K562 (cell line): ENCODE data around the gene SDHAF4. TPM values are rescaled to one million over a fixed set of nuclear protein-coding genes. Genes with fewer than 3 reads are reported as not detected.

Experiments used
- BRD4 ChIP-seq: fragments of 200-600 bp; sonication (generic); IDR thresholded peaks from 2 replicates; pipeline ENCODE4 v1.6.1; 2017; ENCODE audit warnings: inconsistent platforms
- FOXJ3 ChIP-seq: sonication (generic); formaldehyde crosslinking; IDR thresholded peaks from 2 replicates; pipeline ENCODE4 v1.4.0; 2020; ENCODE audit warnings: mild to moderate bottlenecking, missing genetic modification reagents
- HDAC6 ChIP-seq: IDR thresholded peaks from 2 replicates; pipeline ENCODE4 v1.6.1; 2012; ENCODE audit warnings: low read depth, mild to moderate bottlenecking, control low read depth, inconsistent platforms, low read length, moderate library complexity
- IRF2 ChIP-seq: sonication (generic); formaldehyde crosslinking; IDR thresholded peaks from 2 replicates; pipeline ENCODE4 v1.8.1; 2022; ENCODE audit warnings: mild to moderate bottlenecking, missing genetic modification reagents
- JUNB ChIP-seq: fragments of 450-650 bp; formaldehyde crosslinking; conservative IDR thresholded peaks from 2 replicates; pipeline ENCODE4 v1.4.0; 2020; ENCODE audit warnings: mild to moderate bottlenecking
- KDM1A ChIP-seq, 2 experiments: fragments of 450-650 bp; IDR thresholded peaks; 2 replicates each; pipeline ENCODE4 v1.6.1; 2016; ENCODE audit warnings: mild to moderate bottlenecking in 2 of 2
- MBD2 ChIP-seq: sonication (generic); IDR thresholded peaks from 2 replicates; pipeline ENCODE4 v1.6.1; 2016; ENCODE audit warnings: low read depth, borderline replicate concordance
- NFIX ChIP-seq: fragments of 250-450 bp; sonication (Bioruptor Pico); IDR thresholded peaks from 2 replicates; pipeline ENCODE4 v1.4.0; 2020; ENCODE audit warnings: low read depth, mild to moderate bottlenecking, moderate library complexity
- NFXL1 ChIP-seq: fragments of 450-650 bp; formaldehyde crosslinking; IDR thresholded peaks from 2 replicates; pipeline ENCODE4 v1.4.0; 2021; ENCODE audit warnings: mild to moderate bottlenecking
- OTX1 ChIP-seq: fragments of 450-650 bp; formaldehyde crosslinking; IDR thresholded peaks from 2 replicates; pipeline ENCODE4 v1.4.0; 2022; ENCODE audit warnings: mild to moderate bottlenecking
- POLR3G ChIP-seq: IDR thresholded peaks from 2 replicates; pipeline ENCODE4 v1.6.1; 2011; ENCODE audit not compliant: insufficient read length, insufficient replicate concordance; ENCODE audit errors: extremely low read depth
- RAD21 ChIP-seq, 2 experiments: fragments of 250-450 bp in 1 of 2; fragments of 450-650 bp in 1 of 2; sonication (Bioruptor Pico) in 1 of 2; formaldehyde crosslinking in 1 of 2; IDR thresholded peaks in 1 of 2; conservative IDR thresholded peaks in 1 of 2; 2 replicates each; pipeline versions ENCODE4 v1.4.0 to v1.8.0; 2020 to 2022; ENCODE audit warnings: mild to moderate bottlenecking in 2 of 2, moderate library complexity in 1 of 2
- SMARCC2 ChIP-seq: fragments of 450-650 bp; IDR thresholded peaks from 2 replicates; pipeline ENCODE4 v1.6.1; 2017; ENCODE audit warnings: antibody characterized with exemption, moderate library complexity, mild to moderate bottlenecking, low read depth
- TEAD2 ChIP-seq: fragments of 450-650 bp; IDR thresholded peaks from 2 replicates; pipeline ENCODE4 v1.6.1; 2016; ENCODE audit warnings: missing genetic modification characterization, control low read depth, missing compliant biosample characterization
- XRCC3 ChIP-seq: fragments of 450-650 bp; IDR thresholded peaks from 2 replicates; pipeline ENCODE4 v1.6.1; 2017; ENCODE audit warnings: mild to moderate bottlenecking, moderate library complexity
- ZFP36 ChIP-seq: fragments of 150-350 bp; IDR thresholded peaks from 2 replicates; pipeline ENCODE4 v1.6.1; 2018; ENCODE audit warnings: low read length, low read depth; ENCODE audit not compliant: partially characterized antibody
- polyA plus RNA-seq, 8 experiments: library from polyadenylated mRNA; depleted of rRNA in 4 of 8; stranded (reverse) in 5 of 8; unstranded in 3 of 8; fragments of >200 nt; fragmentation: Nextera tagmentation in 2 of 8; fragmentation: Illumina TruSeq in 1 of 8; extraction: Ambion mirVana in 2 of 8; extraction: Trizol in 1 of 8; gene quantifications; 2 replicates each; pipeline versions ENCODE4 v1.2.1 to v1.2.3, GENCODE V29; 2011 to 2014; ENCODE audit warnings: inconsistent platforms in 1 of 8, missing spikeins in 1 of 8
- total RNA-seq, 7 experiments: library from RNA; depleted of rRNA in 6 of 7; stranded (reverse); fragments of >200 nt in 6 of 7; fragmentation: Illumina TruSeq in 2 of 7; extraction: Trizol in 2 of 7; gene quantifications; 2 replicates each; pipeline versions ENCODE4 v1.2.1 to v1.2.3, GENCODE V29; 2011 to 2021; ENCODE audit warnings: low replicate concordance in 1 of 7
- TF ChIP-seq, protein P1 (sequence below): sonication (generic); formaldehyde crosslinking; IDR thresholded peaks from 2 replicates; pipeline ENCODE4 v1.8.1; 2022; ENCODE audit warnings: missing genetic modification reagents
- TF ChIP-seq, protein P2 (sequence below): fragments of 250-450 bp; sonication (Bioruptor Pico); IDR thresholded peaks from 2 replicates; pipeline ENCODE4 v1.5.0; 2022; ENCODE audit warnings: mild to moderate bottlenecking
- TF ChIP-seq, protein P3 (sequence below): sonication (generic); formaldehyde crosslinking; IDR thresholded peaks from 2 replicates; pipeline ENCODE4 v1.8.1; 2023; ENCODE audit warnings: mild to moderate bottlenecking, missing genetic modification reagents, moderate library complexity
- TF ChIP-seq, protein P4 (sequence below): fragments of 200-800 bp; sonication (Bioruptor generic); IDR thresholded peaks from 2 replicates; pipeline ENCODE4 v1.6.1; 2016; ENCODE audit warnings: missing genetic modification characterization, missing compliant biosample characterization

SDHAF4 gene
- total and polyA plus RNA-seq, 9 of the 15 experiments (the other 6 are each of a cell fraction or from before 2014, with no cell fraction given): 3.5 to 12.0 (median 6.2) TPM

DNA sequence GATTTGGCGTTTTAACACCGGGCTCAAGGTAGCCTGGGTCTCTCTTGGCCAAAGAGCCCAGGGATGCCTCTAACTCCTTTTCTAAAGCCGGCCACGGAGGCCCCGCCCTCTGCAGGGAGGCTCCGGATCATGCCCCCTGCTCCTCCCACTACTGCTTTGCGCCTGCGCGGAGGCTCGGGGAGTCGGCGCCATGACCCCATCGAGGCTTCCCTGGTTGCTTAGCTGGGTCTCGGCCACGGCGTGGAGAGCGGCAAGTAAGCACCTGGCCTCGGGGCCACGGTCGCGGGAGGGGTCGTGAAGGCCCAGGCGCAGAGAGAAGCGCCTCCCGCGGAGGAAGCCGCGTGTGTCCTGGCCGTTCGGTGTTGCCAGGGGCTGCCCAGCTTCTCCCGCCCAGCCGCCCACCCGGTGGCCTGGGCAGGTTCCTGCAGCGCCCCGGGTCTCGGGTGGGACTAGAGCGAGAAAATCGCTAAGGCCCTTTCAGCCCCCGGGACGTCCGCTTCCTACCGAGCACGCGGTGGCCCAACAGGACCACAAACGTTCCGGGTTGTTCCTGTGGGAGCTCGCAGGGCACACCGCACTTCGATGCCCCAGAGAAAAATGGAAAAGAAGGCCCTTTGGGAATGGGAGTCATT lies at the start of gene SDHAF4 (continued):
- TF ChIP-seq, protein P1, sequence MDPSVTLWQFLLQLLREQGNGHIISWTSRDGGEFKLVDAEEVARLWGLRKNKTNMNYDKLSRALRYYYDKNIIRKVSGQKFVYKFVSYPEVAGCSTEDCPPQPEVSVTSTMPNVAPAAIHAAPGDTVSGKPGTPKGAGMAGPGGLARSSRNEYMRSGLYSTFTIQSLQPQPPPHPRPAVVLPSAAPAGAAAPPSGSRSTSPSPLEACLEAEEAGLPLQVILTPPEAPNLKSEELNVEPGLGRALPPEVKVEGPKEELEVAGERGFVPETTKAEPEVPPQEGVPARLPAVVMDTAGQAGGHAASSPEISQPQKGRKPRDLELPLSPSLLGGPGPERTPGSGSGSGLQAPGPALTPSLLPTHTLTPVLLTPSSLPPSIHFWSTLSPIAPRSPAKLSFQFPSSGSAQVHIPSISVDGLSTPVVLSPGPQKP (CRISPR knock-in tag): no peak
- TF ChIP-seq FOXJ3 (CRISPR knock-in tag) (no peak), HDAC6 (no peak), XRCC3 (no peak), RAD21 (CRISPR knock-in tag; conservative IDR thresholded peaks at IDR 0.05 in 1 of 2, IDR thresholded peaks at IDR 0.05 in 1 of 2) (no peak), POLR3G (no peak), MBD2 (peak; percentile 65; the same call in 1 of the 2 replicates), NFIX (CRISPR knock-in tag) (no peak), BRD4 (no peak), NFXL1 (no peak), IRF2 (CRISPR knock-in tag) (no peak), KDM1A (IDR thresholded peaks at IDR 0.05) (no peak), OTX1 (CRISPR knock-in tag) (no peak), ZFP36 (no peak), TEAD2 (tag) (no peak), SMARCC2 (no peak), JUNB (CRISPR knock-in tag) (no peak)
- TF ChIP-seq, protein P2, sequence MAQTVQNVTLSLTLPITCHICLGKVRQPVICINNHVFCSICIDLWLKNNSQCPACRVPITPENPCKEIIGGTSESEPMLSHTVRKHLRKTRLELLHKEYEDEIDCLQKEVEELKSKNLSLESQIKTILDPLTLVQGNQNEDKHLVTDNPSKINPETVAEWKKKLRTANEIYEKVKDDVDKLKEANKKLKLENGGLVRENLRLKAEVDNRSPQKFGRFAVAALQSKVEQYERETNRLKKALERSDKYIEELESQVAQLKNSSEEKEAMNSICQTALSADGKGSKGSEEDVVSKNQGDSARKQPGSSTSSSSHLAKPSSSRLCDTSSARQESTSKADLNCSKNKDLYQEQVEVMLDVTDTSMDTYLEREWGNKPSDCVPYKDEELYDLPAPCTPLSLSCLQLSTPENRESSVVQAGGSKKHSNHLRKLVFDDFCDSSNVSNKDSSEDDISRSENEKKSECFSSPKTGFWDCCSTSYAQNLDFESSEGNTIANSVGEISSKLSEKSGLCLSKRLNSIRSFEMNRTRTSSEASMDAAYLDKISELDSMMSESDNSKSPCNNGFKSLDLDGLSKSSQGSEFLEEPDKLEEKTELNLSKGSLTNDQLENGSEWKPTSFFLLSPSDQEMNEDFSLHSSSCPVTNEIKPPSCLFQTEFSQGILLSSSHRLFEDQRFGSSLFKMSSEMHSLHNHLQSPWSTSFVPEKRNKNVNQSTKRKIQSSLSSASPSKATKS (CRISPR knock-in tag): no peak
- TF ChIP-seq, protein P3, sequence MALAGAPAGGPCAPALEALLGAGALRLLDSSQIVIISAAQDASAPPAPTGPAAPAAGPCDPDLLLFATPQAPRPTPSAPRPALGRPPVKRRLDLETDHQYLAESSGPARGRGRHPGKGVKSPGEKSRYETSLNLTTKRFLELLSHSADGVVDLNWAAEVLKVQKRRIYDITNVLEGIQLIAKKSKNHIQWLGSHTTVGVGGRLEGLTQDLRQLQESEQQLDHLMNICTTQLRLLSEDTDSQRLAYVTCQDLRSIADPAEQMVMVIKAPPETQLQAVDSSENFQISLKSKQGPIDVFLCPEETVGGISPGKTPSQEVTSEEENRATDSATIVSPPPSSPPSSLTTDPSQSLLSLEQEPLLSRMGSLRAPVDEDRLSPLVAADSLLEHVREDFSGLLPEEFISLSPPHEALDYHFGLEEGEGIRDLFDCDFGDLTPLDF (CRISPR knock-in tag): no peak
- TF ChIP-seq, protein P4, sequence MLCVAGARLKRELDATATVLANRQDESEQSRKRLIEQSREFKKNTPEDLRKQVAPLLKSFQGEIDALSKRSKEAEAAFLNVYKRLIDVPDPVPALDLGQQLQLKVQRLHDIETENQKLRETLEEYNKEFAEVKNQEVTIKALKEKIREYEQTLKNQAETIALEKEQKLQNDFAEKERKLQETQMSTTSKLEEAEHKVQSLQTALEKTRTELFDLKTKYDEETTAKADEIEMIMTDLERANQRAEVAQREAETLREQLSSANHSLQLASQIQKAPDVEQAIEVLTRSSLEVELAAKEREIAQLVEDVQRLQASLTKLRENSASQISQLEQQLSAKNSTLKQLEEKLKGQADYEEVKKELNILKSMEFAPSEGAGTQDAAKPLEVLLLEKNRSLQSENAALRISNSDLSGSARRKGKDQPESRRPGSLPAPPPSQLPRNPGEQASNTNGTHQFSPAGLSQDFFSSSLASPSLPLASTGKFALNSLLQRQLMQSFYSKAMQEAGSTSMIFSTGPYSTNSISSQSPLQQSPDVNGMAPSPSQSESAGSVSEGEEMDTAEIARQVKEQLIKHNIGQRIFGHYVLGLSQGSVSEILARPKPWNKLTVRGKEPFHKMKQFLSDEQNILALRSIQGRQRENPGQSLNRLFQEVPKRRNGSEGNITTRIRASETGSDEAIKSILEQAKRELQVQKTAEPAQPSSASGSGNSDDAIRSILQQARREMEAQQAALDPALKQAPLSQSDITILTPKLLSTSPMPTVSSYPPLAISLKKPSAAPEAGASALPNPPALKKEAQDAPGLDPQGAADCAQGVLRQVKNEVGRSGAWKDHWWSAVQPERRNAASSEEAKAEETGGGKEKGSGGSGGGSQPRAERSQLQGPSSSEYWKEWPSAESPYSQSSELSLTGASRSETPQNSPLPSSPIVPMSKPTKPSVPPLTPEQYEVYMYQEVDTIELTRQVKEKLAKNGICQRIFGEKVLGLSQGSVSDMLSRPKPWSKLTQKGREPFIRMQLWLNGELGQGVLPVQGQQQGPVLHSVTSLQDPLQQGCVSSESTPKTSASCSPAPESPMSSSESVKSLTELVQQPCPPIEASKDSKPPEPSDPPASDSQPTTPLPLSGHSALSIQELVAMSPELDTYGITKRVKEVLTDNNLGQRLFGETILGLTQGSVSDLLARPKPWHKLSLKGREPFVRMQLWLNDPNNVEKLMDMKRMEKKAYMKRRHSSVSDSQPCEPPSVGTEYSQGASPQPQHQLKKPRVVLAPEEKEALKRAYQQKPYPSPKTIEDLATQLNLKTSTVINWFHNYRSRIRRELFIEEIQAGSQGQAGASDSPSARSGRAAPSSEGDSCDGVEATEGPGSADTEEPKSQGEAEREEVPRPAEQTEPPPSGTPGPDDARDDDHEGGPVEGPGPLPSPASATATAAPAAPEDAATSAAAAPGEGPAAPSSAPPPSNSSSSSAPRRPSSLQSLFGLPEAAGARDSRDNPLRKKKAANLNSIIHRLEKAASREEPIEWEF: no peak
